SK-N-SH treated with all-trans-retinoic acid at 6 μM for 48 hours (cell line): Measurements from ENCODE around the gene EPHA1.

Experiments
- CREB5 ChIP-seq: fragments of 250-450 bp; sonication (Bioruptor Pico); IDR thresholded peaks from 2 replicates; pipeline ENCODE4 v1.5.1; 2020; ENCODE audit warnings: low read depth, mild to moderate bottlenecking, moderate library complexity
- OSR1 ChIP-seq: fragments of 250-450 bp; sonication (Bioruptor Pico); IDR thresholded peaks from 2 replicates; pipeline ENCODE4 v1.8.0; 2022; ENCODE audit warnings: moderate library complexity, mild to moderate bottlenecking, inconsistent platforms
- PATZ1 ChIP-seq: fragments of 250-450 bp; sonication (Bioruptor Pico); IDR thresholded peaks from 2 replicates; pipeline ENCODE4 v1.8.0; 2020; ENCODE audit warnings: mild to moderate bottlenecking, moderate library complexity, borderline replicate concordance
- PPARA ChIP-seq: fragments of 250-450 bp; sonication (Bioruptor Pico); IDR thresholded peaks from 2 replicates; pipeline ENCODE4 v1.5.0; 2020; ENCODE audit warnings: mild to moderate bottlenecking, borderline replicate concordance
- TF ChIP-seq, protein P1 (sequence below): fragments of 250-450 bp; sonication (Bioruptor Pico); IDR thresholded peaks from 2 replicates; pipeline ENCODE4 v1.5.0; 2020; ENCODE audit warnings: mild to moderate bottlenecking, moderate library complexity

- TF ChIP-seq, protein P1, sequence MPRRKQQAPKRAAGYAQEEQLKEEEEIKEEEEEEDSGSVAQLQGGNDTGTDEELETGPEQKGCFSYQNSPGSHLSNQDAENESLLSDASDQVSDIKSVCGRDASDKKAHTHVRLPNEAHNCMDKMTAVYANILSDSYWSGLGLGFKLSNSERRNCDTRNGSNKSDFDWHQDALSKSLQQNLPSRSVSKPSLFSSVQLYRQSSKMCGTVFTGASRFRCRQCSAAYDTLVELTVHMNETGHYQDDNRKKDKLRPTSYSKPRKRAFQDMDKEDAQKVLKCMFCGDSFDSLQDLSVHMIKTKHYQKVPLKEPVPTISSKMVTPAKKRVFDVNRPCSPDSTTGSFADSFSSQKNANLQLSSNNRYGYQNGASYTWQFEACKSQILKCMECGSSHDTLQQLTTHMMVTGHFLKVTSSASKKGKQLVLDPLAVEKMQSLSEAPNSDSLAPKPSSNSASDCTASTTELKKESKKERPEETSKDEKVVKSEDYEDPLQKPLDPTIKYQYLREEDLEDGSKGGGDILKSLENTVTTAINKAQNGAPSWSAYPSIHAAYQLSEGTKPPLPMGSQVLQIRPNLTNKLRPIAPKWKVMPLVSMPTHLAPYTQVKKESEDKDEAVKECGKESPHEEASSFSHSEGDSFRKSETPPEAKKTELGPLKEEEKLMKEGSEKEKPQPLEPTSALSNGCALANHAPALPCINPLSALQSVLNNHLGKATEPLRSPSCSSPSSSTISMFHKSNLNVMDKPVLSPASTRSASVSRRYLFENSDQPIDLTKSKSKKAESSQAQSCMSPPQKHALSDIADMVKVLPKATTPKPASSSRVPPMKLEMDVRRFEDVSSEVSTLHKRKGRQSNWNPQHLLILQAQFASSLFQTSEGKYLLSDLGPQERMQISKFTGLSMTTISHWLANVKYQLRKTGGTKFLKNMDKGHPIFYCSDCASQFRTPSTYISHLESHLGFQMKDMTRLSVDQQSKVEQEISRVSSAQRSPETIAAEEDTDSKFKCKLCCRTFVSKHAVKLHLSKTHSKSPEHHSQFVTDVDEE = no peak
- TF ChIP-seq PPARA (no peak), PATZ1 (CRISPR knock-in tag) (no peak), OSR1 (CRISPR knock-in tag) (no peak), CREB5 (CRISPR knock-in tag) (no peak)
Observed at GRCh38 chr7:143352531-143353002, 56.1 kb downstream of the EPHA1 start.
